GM19468 (cell line): ENCODE measurements around the gene PIP5K1A.
"Not testable (repeated sequence)": the region's sequence is repeated elsewhere in the genome, so short reads cannot be mapped to it uniquely, and the experiment has no call there.

Experiments
- ATAC-seq: cut with Tn5 transposase; IDR thresholded peaks from one replicate; pipeline ENCODE4 v1.9.1; 2021; ENCODE audit warnings: mild to moderate bottlenecking, moderate library complexity, moderate number of reproducible peaks; ENCODE audit not compliant: unreplicated experiment; ENCODE audit errors: extremely low read depth

The PIP5K1A gene

GRCh38 chr1:151189637-151190445 is 8.5 kb upstream of the PIP5K1A start, which contains the start of gene VPS72:
Gene VPS72 (minus strand): TSS chr1:151190197. CDS start chr1:151190121, 76 bp downstream.
- peak; percentile 42 for ATAC-seq

GRCh38 chr1:151192047-151192446 is 6.3 kb upstream of the PIP5K1A start:
- ATAC-seq: no peak

- ATAC-seq: no peak
Measured at GRCh38 chr1:151193304-151193703, 5.0 kb upstream of the PIP5K1A start.

GRCh38 chr1:151193856-151194255 is 4.5 kb upstream of the PIP5K1A start:
- no peak for ATAC-seq

GRCh38 chr1:151194894-151195594 is 3.3 kb upstream of the PIP5K1A start:
- not testable (repeated sequence) for ATAC-seq

- ATAC-seq: no peak
Measured at GRCh38 chr1:151196292-151196800, 2.0 kb upstream of the PIP5K1A start.

- ATAC-seq: no peak
Measured at GRCh38 chr1:151197863-151198253, 494 bp upstream of the PIP5K1A start.

GRCh38 chr1:151199873-151200581 is 1.7 kb downstream of the PIP5K1A start:
- no peak for ATAC-seq

GRCh38 chr1:151205381-151205965 is 7.1 kb downstream of the PIP5K1A start:
- ATAC-seq: not testable (repeated sequence)

GRCh38 chr1:151210830-151211229 is 12.5 kb downstream of the PIP5K1A start:
- ATAC-seq: no peak

- ATAC-seq: no peak
Measured at GRCh38 chr1:151211972-151212705, 13.8 kb downstream of the PIP5K1A start.

GRCh38 chr1:151213560-151213959 is 15.2 kb downstream of the PIP5K1A start:
- no peak for ATAC-seq

- no peak for ATAC-seq
Measured at GRCh38 chr1:151221616-151222015, 23.3 kb downstream of the PIP5K1A start.

- ATAC-seq: no peak
Measured at GRCh38 chr1:151222130-151222529, 23.8 kb downstream of the PIP5K1A start.

- no peak for ATAC-seq
Measured at GRCh38 chr1:151235235-151235634, 36.9 kb downstream of the PIP5K1A start.

GRCh38 chr1:151237678-151238466 is 39.5 kb downstream of the PIP5K1A start:
- no peak for ATAC-seq

GRCh38 chr1:151238467-151238739 is 40.1 kb downstream of the PIP5K1A start:
- no peak for ATAC-seq

- ATAC-seq: no peak
Measured at GRCh38 chr1:151242442-151242841, 44.1 kb downstream of the PIP5K1A start.

GRCh38 chr1:151243683-151244216 is 45.4 kb downstream of the PIP5K1A start:
- ATAC-seq: no peak
